Activated CD4-positive, alpha-beta T cell treated with anti-CD3 and anti-CD28 coated beads, Interleukin-2, amount 50 U/mL, for 1 hour (primary cell): ENCODE results near the gene CELA2A.
A peak's percentile ranks its signal among the peaks of the same experiment; 100 is the strongest.

ENCODE experiments used
- DNase-seq: peaks from one replicate; pipeline ENCODE4 v3.0.0-alpha.2; 2020

Gene CELA2A

DNA sequence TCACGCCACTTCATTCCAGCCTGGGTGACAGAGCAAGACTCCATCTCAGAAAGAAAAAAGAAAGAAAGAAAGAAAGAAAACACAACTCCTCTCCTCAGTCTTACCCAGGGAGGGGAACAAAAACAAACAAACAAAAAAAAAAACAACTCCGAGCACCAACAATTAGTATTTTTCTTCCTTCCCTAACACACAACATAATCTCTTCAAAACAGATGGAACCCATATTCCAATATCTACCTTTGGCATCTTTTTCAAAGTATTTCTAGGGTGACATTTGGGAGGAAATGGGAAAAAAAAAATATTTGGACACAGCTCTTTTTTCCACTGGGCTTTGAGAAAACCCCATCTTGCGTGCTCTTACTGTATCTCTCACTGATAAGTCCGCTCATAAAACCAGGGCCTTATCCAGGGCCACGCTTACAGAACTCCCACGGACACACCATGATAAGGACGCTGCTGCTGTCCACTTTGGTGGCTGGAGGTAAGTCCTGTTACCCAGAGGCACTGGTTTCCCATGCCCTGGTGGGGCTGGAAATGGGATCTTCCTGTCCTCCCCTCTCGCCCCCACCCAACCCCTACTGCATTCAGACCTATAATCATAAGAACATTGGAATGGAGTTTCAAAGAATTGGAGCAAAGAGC lies at the start of gene CELA2A:
Gene CELA2A, plus strand, starts transcription at position 420 of the 642 bp plus-strand sequence. Its CDS starts 22 bp downstream, at position 442.
- DNase-seq, result no peak

GRCh38 chr1:15407580-15407979 lies 49.0 kb upstream of the CELA2A start:
- DNase-seq, result no peak

DNA sequence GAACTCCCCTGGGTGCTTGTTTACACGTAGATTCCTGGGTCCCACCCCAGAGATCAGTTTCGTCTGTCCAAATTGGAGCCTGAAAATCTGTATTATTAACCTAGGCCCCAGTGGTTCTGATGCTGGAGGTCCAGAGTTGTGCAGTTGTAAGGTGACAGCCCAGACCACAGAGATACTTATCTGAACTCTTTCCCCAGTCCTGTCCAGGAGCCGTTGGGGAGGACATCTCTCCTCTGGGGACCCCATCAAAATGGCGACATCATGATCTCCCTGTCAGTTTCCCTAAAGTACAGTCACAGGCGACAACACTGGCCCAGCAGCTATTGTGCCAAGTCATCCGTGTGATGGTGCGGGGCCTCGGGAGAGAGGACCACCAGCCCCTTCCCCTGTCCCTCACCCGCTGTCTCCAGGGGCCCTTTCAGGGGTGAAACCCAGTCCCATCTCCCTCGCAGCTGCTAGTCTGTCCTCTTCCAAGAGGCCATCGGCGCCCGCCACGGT lies 47.6 kb upstream of the CELA2A start:
- no peak for DNase-seq

DNA sequence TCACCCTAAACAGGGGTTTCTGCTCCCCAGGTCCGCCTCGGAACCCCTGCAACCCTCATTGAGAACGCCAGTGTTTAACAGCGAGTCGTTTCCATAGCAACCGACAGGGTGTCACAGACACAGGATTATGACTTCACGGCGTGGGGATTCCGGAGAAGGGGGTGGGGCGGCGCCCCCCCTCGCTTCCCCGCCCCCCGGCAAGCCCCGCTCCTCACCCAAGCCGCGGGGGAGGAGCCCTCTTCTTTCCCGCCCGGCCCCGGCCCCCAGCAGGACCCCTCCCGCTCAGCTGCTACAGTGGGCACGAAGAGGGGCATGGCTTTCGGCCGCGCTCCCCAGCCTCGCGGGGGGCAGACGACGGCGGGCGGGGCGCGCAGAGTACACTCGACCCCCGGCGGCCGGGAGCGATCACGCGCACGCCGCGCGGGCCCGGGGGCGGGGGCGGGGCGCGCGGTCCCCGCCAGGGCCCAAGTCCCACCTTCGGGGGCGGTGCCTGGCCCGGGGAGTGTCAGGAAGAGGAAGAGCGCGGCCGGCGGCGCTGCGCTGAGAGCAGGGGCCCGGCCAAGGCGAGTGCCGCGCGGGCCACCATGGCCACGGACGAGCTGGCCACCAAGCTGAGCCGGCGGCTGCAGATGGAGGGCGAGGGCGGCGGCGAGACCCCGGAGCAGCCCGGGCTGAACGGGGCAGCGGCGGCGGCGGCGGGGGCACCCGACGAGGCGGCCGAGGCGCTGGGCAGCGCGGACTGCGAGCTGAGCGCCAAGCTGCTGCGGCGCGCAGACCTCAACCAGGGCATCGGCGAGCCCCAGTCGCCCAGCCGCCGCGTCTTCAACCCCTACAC lies 46.9 kb upstream of the CELA2A start, which contains the start of gene EFHD2:
Gene EFHD2, plus strand, starts transcription at position 501 of the 835 bp plus-strand sequence. Its CDS starts 84 bp downstream, at position 585.
- peak; percentile 87 for DNase-seq

DNA sequence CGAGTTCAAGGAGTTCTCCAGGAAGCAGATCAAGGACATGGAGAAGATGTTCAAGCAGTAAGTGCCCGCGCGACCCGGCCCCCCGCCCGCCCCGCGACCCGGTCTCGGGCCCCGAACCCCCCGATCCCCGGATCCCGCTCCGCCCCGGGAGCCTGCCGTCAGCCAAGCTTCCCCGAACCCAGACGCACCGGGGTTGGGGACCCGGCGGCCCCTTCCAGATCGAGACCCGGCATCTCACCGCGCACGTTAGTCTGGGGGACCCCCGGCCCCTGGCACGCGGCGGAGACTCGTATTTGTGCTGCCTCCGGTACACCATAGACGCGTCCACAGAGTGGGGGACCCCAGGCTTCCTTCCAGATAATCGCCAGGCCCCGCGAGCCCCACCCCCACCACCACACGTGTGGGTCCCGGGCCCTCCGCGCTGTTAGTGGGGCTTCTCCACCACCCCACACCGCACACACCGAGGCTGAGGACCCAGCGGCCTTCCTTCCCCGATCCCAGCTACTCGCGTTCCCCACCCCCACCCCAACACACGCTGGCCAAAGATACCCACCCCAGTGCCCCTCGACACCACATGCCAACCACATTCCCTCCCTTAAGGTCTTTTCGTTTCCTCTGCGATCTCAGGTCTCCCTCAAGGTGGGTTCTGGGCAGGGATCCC lies 46.2 kb upstream of the CELA2A start:
- DNase-seq, result no peak

DNA sequence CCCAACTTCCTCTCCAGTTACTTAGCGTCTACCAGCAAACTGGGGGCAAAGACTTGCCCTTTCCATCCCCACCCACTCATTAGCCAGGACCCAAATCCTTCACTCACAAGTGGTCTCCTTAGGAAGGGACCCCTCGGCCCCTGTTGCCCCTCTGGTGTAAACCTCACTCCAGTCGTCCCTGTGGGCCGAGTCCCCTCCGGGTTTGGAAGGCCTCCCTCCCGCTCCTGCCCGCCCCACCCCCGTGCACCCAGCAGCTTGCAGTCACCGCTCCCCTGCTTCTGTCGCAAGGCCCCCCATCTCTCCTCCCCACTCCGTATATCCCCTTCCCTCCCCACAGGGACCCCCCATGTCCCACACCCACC lies 45.7 kb upstream of the CELA2A start:
- DNase-seq, result no peak

DNA sequence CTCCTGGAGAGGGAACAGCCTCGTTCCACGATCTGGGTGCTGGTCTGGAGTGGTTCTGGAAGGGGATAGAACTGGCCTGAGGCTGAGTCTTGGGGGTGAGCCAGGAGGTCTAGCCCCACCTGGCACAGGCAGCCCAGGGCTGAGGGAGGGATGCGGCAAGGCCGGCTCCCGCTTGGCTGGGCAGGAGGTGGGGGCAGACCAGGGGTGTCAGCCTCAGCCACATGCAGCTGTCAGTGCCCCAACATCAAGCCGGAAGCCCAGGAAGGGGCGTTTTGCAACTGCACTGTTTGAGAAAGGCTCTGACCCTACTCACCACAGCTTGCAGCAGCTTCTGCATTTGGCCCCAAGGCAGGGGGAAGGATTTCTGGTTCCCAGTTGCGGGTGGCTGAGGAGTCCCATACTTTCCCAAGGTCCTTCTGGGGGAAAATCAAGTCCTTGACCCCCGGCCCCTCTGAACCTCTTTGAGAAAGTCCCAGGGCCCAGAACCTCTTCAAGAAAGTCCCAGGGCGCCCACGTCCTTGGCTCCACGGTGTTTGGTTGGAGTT lies 44.9 kb upstream of the CELA2A start:
- DNase-seq, result no peak

DNA sequence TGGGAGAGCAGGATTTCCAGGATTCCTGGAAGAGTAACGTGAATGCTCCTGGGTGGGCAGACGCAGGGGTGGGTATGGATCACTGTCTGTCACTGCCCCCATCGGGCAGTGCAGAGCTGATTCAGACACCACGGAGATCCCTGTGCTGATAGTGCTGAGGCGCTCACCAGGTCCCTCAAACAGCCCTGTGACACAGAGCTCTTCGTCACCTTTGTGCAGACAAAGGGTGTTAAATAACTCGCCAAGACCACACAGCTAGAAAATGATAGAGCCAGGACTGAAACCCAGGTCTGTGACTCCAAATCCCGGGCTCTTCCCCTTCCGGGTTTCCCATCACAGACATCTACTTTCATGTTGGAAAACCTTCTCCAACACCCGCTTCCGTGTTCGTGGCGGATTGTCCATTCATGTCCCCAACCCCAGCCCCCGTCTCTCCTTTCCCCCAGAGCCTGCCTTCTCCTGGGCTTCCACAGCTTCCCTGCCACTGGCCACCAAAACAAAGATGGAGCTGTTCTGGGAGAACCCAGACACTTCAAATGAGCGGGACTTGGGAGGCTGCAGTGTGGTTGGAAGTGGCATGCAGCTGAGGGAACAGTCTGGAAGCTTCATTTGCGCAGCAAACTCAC lies 44.2 kb upstream of the CELA2A start:
- peak; percentile 36 for DNase-seq

GRCh38 chr1:15412843-15413242 lies 43.7 kb upstream of the CELA2A start:
- no peak for DNase-seq

DNA sequence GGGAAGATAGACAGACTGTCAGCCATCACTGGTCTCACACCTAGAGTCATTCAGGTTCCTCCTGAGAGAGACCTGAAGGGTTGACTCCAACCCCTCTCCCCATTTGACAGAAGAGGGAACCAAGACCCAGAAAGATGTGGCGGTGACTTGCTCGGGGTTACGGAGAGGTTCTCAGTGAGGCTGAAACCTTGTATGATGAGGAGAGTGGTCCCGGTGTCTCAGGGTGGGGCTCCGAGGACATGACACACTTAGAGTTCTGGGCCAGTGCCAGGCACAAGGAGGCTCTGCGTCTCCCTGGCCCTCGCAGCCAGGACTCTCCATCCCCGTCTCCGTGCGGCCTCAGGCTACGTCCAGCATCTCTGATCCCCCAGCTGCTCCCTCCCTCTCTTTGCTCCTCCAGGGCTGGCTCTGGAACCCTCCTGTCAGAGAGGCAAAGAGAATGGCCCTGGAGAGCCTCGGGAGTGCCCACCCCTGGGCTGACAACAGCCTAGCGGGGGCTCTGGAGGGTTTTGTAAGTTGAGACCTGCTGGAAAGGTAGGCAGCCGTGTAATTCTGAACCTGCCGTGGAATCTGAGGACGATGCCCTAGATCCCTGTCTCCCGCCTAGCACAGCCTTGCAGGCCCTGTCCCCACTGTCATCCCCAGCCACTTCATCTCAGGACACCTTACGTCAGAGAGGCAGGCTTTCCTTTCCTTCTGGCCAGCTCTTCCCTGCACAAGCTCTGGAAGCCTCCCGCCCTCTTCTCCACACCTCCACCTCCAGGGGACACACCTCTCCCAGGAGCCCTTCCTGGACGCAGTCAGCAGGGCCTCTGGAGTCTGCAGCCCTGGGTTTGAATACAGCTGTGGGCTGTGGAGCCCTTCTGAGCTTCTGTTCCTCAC lies 42.7 kb upstream of the CELA2A start:
- DNase-seq, result no peak

GRCh38 chr1:15414445-15414983 lies 42.0 kb upstream of the CELA2A start:
- DNase-seq, result no peak

DNA sequence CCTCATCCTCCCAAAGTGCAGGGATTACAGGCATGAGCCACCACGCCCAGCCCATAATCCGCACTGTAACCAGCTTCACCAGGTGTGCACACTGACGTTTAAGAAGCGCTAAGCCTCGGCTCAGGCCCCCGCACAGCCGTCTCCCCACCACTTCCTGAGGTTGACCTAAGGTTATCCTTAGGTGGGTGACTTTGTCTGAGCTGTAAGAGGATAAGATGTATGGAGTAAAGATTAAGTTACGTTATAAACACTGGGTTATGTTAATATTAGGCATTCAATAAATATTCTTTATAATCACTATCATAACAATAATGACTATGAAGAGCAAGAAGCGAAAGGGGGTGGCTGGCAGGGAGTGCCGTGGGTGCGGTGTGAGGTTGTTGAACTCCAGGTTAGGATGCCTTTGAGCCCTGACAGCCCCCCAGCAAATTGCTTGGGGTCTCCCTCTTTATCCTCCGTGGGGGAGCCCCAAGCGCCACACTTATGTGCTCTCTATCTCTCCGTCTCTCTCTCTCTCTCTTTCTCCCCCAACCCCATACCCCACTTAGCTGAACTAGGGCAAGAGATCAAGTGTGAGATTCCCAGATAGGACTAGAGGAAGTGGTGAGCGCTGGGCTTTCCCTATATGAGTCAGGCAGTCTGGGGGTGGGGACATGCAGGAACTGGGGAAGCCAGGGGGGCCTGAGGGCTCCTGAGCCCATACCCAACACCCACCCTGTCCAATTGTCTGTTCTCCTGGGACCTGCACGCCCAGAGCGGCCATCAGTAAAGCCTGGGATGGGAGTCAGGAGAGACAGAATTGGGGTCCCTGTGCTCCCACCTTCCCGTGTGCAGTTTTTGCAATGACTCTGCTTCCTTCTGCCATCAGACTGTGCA lies 39.2 kb upstream of the CELA2A start:
- peak; percentile 52 for DNase-seq

- DNase-seq, result no peak
These were observed 37.6 kb upstream of the CELA2A start for GRCh38 chr1:15418806-15419515.

- DNase-seq, result no peak
These were observed 35.6 kb upstream of the CELA2A start for GRCh38 chr1:15420853-15421465.

GRCh38 chr1:15422871-15423270 lies 33.7 kb upstream of the CELA2A start:
- no peak for DNase-seq

DNA sequence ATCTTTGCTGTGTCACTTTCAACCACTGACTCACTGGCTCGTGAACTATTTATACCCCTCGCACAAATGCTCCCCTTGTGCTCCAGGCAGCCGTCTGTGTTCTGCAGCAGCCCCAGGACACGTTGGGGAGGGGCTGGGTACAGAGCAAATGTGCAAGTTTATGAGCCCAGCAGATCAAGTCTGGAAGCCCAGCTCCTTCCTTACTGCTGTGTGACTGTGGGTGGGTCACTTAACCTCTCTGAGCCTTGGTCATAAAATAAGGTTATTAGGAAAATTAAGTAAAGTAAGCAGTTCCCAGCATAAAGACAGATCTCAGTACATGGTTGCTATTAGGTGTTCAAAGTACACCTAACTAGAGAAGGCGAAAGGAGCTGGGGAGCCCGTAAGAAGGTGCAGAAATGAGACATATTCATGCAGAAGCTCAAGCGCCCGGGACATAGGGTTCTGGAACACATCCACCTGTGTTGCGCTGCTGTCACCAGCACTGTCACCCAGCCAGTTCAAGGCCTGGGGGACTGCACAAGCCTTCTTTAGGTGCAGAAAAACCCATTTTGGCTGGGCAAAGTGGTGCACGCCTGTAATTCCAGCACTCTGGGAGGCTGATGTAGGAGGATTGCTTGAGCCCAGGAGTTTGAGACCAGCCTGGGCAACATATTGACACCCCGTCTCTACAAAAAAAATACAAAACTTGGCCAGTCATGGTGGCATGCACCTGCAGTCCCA lies 33.0 kb upstream of the CELA2A start:
- DNase-seq, result no peak

- no peak for DNase-seq
These were observed 32.3 kb upstream of the CELA2A start for GRCh38 chr1:15424146-15424667.

- no peak for DNase-seq
These were observed 31.6 kb upstream of the CELA2A start for GRCh38 chr1:15424981-15425380.
